HepG2 (cell line): Measurements from ENCODE around the gene ST13. TPM values are rescaled to one million over a fixed set of nuclear protein-coding genes. Genes with fewer than 3 reads are reported as not detected.

Experiments
- CCDC6 ChIP-seq: sonication (generic); formaldehyde crosslinking; IDR thresholded peaks from 2 replicates; pipeline ENCODE4 v1.8.1; 2022; ENCODE audit warnings: mild to moderate bottlenecking, missing genetic modification reagents, moderate library complexity
- CEBPB ChIP-seq: IDR thresholded peaks from 2 replicates; pipeline ENCODE4 v1.6.1; 2011; ENCODE audit warnings: low read depth, low read length, improper control_type of control experiment, borderline replicate concordance
- DPF2 ChIP-seq: sonication (generic); formaldehyde crosslinking; IDR thresholded peaks from 2 replicates; pipeline ENCODE4 v1.4.0; 2020; ENCODE audit warnings: mild to moderate bottlenecking, low read depth, missing genetic modification reagents, borderline replicate concordance
- FOXO4 ChIP-seq: sonication (generic); formaldehyde crosslinking; conservative IDR thresholded peaks from 2 replicates; pipeline ENCODE4 v1.8.1; 2023; ENCODE audit warnings: missing genetic modification reagents
- JARID2 ChIP-seq: sonication (generic); formaldehyde crosslinking; IDR thresholded peaks from 2 replicates; pipeline ENCODE4 v1.8.1; 2023; ENCODE audit warnings: missing genetic modification reagents, inconsistent platforms; ENCODE audit not compliant: insufficient replicate concordance
- JUN ChIP-seq: sonication (generic); formaldehyde crosslinking; IDR thresholded peaks from 2 replicates; pipeline ENCODE4 v1.4.0; 2020; ENCODE audit warnings: mild to moderate bottlenecking, missing genetic modification reagents
- KLF9 ChIP-seq: IDR thresholded peaks from 2 replicates; pipeline ENCODE4 v1.6.1; 2016; ENCODE audit warnings: low read depth
- NCOA1 ChIP-seq: sonication (generic); formaldehyde crosslinking; IDR thresholded peaks from 2 replicates; pipeline ENCODE4 v1.9.0; 2021; ENCODE audit warnings: missing genetic modification reagents
- NR2C2 ChIP-seq: sonication (generic); formaldehyde crosslinking; IDR thresholded peaks from 2 replicates; pipeline ENCODE4 v1.4.0; 2020; ENCODE audit warnings: missing genetic modification reagents, mild to moderate bottlenecking, moderate library complexity, borderline replicate concordance
- PLSCR1 ChIP-seq: sonication (generic); formaldehyde crosslinking; IDR thresholded peaks from 2 replicates; pipeline ENCODE4 v1.5.0; 2020; ENCODE audit warnings: missing genetic modification reagents, mild to moderate bottlenecking, borderline replicate concordance
- POLR2G ChIP-seq: fragments of 200-400 bp; formaldehyde crosslinking; IDR thresholded peaks from 2 replicates; pipeline ENCODE4 v1.6.1; 2018; ENCODE audit warnings: mild to moderate bottlenecking, low read depth, low read length, moderate library complexity
- PRPF4 ChIP-seq: fragments of 200-400 bp; formaldehyde crosslinking; IDR thresholded peaks from 2 replicates; pipeline ENCODE4 v1.6.1; 2016; ENCODE audit warnings: low read length, low read depth; ENCODE audit not compliant: poor library complexity, severe bottlenecking
- SNAPC4 ChIP-seq: sonication (generic); formaldehyde crosslinking; IDR thresholded peaks from 2 replicates; pipeline ENCODE4 v1.4.0; 2020; ENCODE audit warnings: mild to moderate bottlenecking, missing genetic modification reagents
- SP1 ChIP-seq, 2 experiments: fragments of 450-650 bp in 1 of 2; sonication (generic) in 1 of 2; formaldehyde crosslinking in 1 of 2; IDR thresholded peaks; 2 replicates each; pipeline versions ENCODE4 v1.4.0 to v1.6.1; 2016 to 2020; ENCODE audit warnings: missing genetic modification reagents in 1 of 2
- XBP1 ChIP-seq: sonication (generic); formaldehyde crosslinking; IDR thresholded peaks from 2 replicates; pipeline ENCODE4 v1.5.0; 2020; ENCODE audit warnings: missing genetic modification reagents
- YY1 ChIP-seq: IDR thresholded peaks from 2 replicates; pipeline ENCODE4 v1.6.1; 2011; ENCODE audit warnings: low read length, low read depth, moderate library complexity, mild to moderate bottlenecking; ENCODE audit not compliant: insufficient read depth, insufficient replicate concordance
- ZBTB21 ChIP-seq: sonication (generic); formaldehyde crosslinking; IDR thresholded peaks from 2 replicates; pipeline ENCODE4 v1.4.0; 2020; ENCODE audit warnings: missing genetic modification reagents
- ZC3H13 ChIP-seq: sonication (generic); formaldehyde crosslinking; IDR thresholded peaks from 2 replicates; pipeline ENCODE4 v1.8.1; 2023; ENCODE audit warnings: mild to moderate bottlenecking, missing genetic modification reagents, moderate library complexity
- ZKSCAN5 ChIP-seq: sonication (generic); formaldehyde crosslinking; IDR thresholded peaks from 2 replicates; pipeline ENCODE4 v1.5.1; 2020; ENCODE audit warnings: mild to moderate bottlenecking, missing genetic modification reagents
- ZMYM3 ChIP-seq: sonication (generic); formaldehyde crosslinking; IDR thresholded peaks from 2 replicates; pipeline ENCODE4 v1.5.1; 2020; ENCODE audit warnings: mild to moderate bottlenecking, missing genetic modification reagents
- ZNF557 ChIP-seq: sonication (generic); formaldehyde crosslinking; IDR thresholded peaks from 2 replicates; pipeline ENCODE4 v1.4.0; 2020; ENCODE audit warnings: missing genetic modification reagents
- ZNF709 ChIP-seq: sonication (generic); formaldehyde crosslinking; IDR thresholded peaks from 2 replicates; pipeline ENCODE4 v1.5.0; 2020; ENCODE audit warnings: mild to moderate bottlenecking, missing genetic modification reagents
- ZNF713 ChIP-seq: sonication (generic); formaldehyde crosslinking; IDR thresholded peaks from 2 replicates; pipeline ENCODE4 v1.4.0; 2020; ENCODE audit warnings: mild to moderate bottlenecking, missing genetic modification reagents
- polyA plus RNA-seq, 8 experiments: library from polyadenylated mRNA; depleted of rRNA in 3 of 8; stranded (reverse) in 7 of 8; unstranded in 1 of 8; fragments of >200 nt; fragmentation: Illumina TruSeq in 4 of 8; extraction: Trizol in 4 of 8; gene quantifications; 2 replicates each; pipeline versions ENCODE4 v1.2.1 to v1.2.3, GENCODE V29; 2011 to 2016; ENCODE audit warnings: low read depth in 4 of 8, missing spikeins in 1 of 8, mixed read lengths in 1 of 8; ENCODE audit not compliant: insufficient read depth in 1 of 8
- total RNA-seq, 5 experiments: library from RNA; depleted of rRNA; stranded (reverse); fragments of >200 nt; fragmentation: Illumina TruSeq; extraction: Trizol; gene quantifications; 2 replicates each; pipeline ENCODE4 v1.2.3, GENCODE V29; 2016; ENCODE audit warnings: low read depth in 1 of 5

Gene ST13
- total and polyA plus RNA-seq, 2 of the 13 experiments (the other 11 are each of a cell fraction or from before 2014, with no cell fraction given), result 110 to 274 TPM

DNA sequence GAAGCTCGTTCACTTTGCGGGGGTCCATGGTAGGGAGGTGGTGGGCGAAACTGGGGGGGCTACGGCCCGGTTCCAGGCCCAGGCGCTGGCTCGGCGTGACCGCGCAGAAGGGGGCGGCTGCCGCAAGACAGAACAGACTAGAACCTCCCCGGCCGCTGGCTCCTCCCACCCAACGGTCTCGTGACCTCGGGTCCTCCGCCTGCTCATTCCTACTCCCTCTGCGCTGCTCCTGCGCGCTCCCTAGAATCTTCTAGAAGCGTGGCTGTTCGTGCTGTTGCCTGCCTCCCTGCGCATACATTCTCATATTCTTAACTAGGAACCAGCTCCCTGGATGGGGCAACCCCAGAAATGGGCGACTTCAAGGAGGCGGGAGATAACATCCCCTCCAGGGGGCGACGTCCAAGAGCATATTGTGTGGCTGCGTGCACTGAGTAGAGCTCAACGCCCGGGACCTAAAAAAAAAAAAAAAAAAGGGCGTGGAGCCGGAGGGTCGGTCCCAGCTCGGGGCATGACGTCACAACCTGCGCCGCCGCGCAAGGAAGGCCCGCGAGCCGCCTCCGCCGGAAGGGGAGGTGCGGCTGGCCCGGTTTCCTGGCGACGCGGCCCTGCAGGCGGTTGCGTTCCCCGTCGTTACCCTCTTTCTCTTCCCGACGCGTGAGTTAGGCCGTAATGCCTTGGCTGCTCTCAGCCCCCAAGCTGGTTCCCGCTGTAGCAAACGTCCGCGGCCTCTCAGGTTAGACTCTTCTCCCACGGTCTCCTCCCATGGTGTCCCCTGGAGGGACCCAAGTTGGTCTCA lies at the start of gene ST13, which contains the start of gene XPNPEP3 (continued):
- TF ChIP-seq SNAPC4 (CRISPR knock-in tag) (peak; percentile 23; the same call in 1 of the 2 replicates), ZNF709 (CRISPR knock-in tag) (peak; percentile 90; the same call in 1 of the 2 replicates), POLR2G (peak; percentile 86), JARID2 (CRISPR knock-in tag) (no peak), ZC3H13 (CRISPR knock-in tag) (peak; percentile 75; the same call in 1 of the 2 replicates), PRPF4 (no peak), SP1 (IDR thresholded peaks at IDR 0.05) (no peak), SP1 (CRISPR knock-in tag; IDR thresholded peaks at IDR 0.05) (peak; percentile 74), XBP1 (no peak), NCOA1 (no peak), ZNF713 (CRISPR knock-in tag) (no peak), PLSCR1 (CRISPR knock-in tag) (no peak), ZKSCAN5 (CRISPR knock-in tag) (no peak), CCDC6 (CRISPR knock-in tag) (peak; percentile 84; the same call in 1 of the 2 replicates), NR2C2 (peak; percentile 82; the same call in 1 of the 2 replicates), ZNF557 (CRISPR knock-in tag) (peak; percentile 26; the same call in 1 of the 2 replicates), KLF9 (CRISPR knock-in tag) (peak; percentile 69), YY1 (peak; percentile 27), ZBTB21 (CRISPR knock-in tag) (peak; percentile 92), JUN (peak; percentile 53; the same call in 1 of the 2 replicates), CEBPB (no peak), DPF2 (CRISPR knock-in tag) (no peak), FOXO4 (CRISPR knock-in tag) (no peak), ZMYM3 (CRISPR knock-in tag) (no peak)
